Sigmoid colon (tissue), 7 donors: ENCODE measurements around the gene PATL1. TPM values are rescaled to one million over a fixed set of nuclear protein-coding genes. Genes with fewer than 3 reads are reported as not detected.

Source experiments
- DNase-seq: peaks from one replicate; pipeline ENCODE4 v3.0.0-alpha.2; 2019
- H3K27ac ChIP-seq, 4 donors: fragments of 200-600 bp; sonication (generic); one replicate each; pipeline ENCODE4 v1.5.1; 2016 to 2019; ENCODE audit warnings: mild to moderate bottlenecking in 1 of 4
- H3K27me3 ChIP-seq, 3 donors: fragments of 200-600 bp; sonication (generic); one replicate each; pipeline ENCODE4 v1.5.1; 2019; ENCODE audit warnings: mild to moderate bottlenecking in 1 of 3
- H3K36me3 ChIP-seq, 4 donors: fragments of 200-600 bp; sonication (generic); one replicate each; pipeline ENCODE4 v1.5.1; 2016 to 2019
- H3K4me1 ChIP-seq, 4 donors: fragments of 200-600 bp; sonication (generic); one replicate each; pipeline ENCODE4 v1.5.1; 2017 to 2019
- H3K4me3 ChIP-seq, 4 donors: fragments of 200-600 bp; sonication (generic); one replicate each; pipeline ENCODE4 v1.5.1; 2017 to 2019; ENCODE audit warnings: mild to moderate bottlenecking in 2 of 4, moderate library complexity in 1 of 4
- H3K9me3 ChIP-seq, 4 donors: fragments of 200-600 bp in 3 of 4; sonication (generic) in 3 of 4; one replicate each; pipeline versions ENCODE4 v1.5.1 to v1.6.1; 2013 to 2019
- EP300 ChIP-seq, 4 donors: sonication (generic); formaldehyde crosslinking; IDR thresholded peaks; one replicate each; pipeline ENCODE4 v1.6.1; 2017; ENCODE audit warnings: antibody characterized with exemption in 4 of 4
- POLR2A ChIP-seq, 2 donors: fragments of 450-650 bp; IDR thresholded peaks; one replicate each; pipeline ENCODE4 v1.6.1; 2016; ENCODE audit warnings: antibody characterized with exemption in 2 of 2, mild to moderate bottlenecking in 2 of 2, moderate library complexity in 2 of 2
- POLR2AphosphoS5 ChIP-seq, 4 donors: sonication (generic); formaldehyde crosslinking; IDR thresholded peaks; one replicate each; pipeline ENCODE4 v1.6.1; 2017; ENCODE audit warnings: antibody characterized with exemption in 4 of 4
- WGBS, 2 donors: extraction: QIAGEN DNeasy Blood & Tissue Kit; methylation state at CpG; one replicate each; pipeline ENCODE4 v1.1.7; 2013; 5-methylcytosine and 5-hydroxymethylcytosine counted together
- intact Hi-C: fragments of 100-400 bp; cut with DNase I; formaldehyde crosslinking; loops from one replicate; pipeline ENCODE4 v1.15.1; 2023
- polyA plus RNA-seq, 3 donors: library from polyadenylated mRNA; stranded (reverse); fragments of 200-250 nt; gene quantifications; one replicate each; pipeline ENCODE4 v1.2.3, GENCODE V29; 2013
- total RNA-seq, 4 donors: library from RNA; depleted of rRNA; stranded (reverse); fragments of >200 nt; gene quantifications; one replicate each; pipeline ENCODE4 v1.1.0, GENCODE V29; 2016
- TF ChIP-seq, protein P1 (sequence below), 4 experiments: fragments of 450-650 bp in 3 of 4; fragments of 200-600 bp in 1 of 4; IDR thresholded peaks; one replicate each; pipeline ENCODE4 v1.5.1; 2016 to 2019; ENCODE audit warnings: antibody characterized with exemption in 4 of 4, mild to moderate bottlenecking in 3 of 4, moderate library complexity in 2 of 4
- donor health status: healthy with polysubstance abuse.
- donor health status: Bipolar disorder and iron deficiency.
- donor health status: healthy.

PATL1 gene
- total and polyA plus RNA-seq, 7 donors = 11.0 to 21.2 (median 16.9) TPM

DNA sequence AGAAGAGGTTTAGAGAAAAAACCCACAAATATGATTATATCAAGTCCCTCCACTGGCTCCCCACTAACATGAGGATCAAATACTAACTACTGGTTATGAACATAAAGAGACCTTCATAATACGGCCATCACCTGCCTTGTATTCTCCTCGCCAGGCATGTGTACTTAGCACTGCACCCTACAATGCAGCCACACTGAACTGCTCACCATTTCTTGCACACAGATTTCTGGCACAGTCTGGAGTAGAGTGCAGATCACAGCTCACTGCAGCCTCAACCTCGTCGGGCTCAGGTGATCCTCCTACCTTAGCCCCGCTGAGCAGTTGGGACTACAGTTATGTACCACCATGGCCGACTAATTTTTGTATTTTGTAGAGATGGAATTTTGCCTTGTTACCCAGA lies 66.4 kb downstream of the PATL1 start:
- H3K36me3 ChIP-seq = peaks cover 32 to 100% (median 60%) of the 10 kb centered on the region in 4 donors
- intact Hi-C loops = no loop called here
- H3K9me3 ChIP-seq = no peaks in the 10 kb centered on the region
- TF ChIP-seq POLR2AphosphoS5 (IDR thresholded peaks at IDR 0.05) (no peak), EP300 (IDR thresholded peaks at IDR 0.05) (no peak), POLR2A (IDR thresholded peaks at IDR 0.05) (no peak)
- TF ChIP-seq, protein P1, sequence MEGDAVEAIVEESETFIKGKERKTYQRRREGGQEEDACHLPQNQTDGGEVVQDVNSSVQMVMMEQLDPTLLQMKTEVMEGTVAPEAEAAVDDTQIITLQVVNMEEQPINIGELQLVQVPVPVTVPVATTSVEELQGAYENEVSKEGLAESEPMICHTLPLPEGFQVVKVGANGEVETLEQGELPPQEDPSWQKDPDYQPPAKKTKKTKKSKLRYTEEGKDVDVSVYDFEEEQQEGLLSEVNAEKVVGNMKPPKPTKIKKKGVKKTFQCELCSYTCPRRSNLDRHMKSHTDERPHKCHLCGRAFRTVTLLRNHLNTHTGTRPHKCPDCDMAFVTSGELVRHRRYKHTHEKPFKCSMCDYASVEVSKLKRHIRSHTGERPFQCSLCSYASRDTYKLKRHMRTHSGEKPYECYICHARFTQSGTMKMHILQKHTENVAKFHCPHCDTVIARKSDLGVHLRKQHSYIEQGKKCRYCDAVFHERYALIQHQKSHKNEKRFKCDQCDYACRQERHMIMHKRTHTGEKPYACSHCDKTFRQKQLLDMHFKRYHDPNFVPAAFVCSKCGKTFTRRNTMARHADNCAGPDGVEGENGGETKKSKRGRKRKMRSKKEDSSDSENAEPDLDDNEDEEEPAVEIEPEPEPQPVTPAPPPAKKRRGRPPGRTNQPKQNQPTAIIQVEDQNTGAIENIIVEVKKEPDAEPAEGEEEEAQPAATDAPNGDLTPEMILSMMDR (IDR thresholded peaks at IDR 0.05) = no peak
- H3K27me3 ChIP-seq = no peaks in the 10 kb centered on the region
- peaks cover 0 to 10% (median 0%) of the 10 kb centered on the region in 4 donors for H3K4me1 ChIP-seq
- WGBS, 2 donors = 94 to 95% methylated on average over 6 of the region's 6 CpGs
- no peak overlapping the region for H3K4me3 ChIP-seq
- no peak overlapping the region for H3K27ac ChIP-seq
- DNase-seq = no peak

DNA sequence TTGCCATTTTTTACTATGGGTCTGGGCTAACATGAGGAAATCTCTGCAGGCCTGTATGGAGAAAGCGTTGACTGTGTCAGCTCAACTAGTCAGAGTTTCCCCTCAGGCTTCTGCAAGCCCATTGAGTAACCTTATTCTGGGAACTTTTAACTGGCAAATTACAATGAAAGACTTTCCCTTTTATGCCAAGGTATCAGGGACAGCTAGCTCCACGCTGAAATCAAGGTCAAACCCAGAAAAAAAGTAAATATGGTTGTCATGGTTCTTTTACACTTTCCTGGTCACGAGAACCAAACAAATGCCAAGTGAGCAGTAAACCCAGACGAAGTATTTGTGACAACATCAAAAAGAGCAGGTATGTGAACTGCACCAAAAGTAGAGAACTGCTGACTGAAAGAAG lies 67.0 kb downstream of the PATL1 start:
- peaks cover 32 to 100% (median 57%) of the 10 kb centered on the region in 4 donors for H3K36me3 ChIP-seq

DNA sequence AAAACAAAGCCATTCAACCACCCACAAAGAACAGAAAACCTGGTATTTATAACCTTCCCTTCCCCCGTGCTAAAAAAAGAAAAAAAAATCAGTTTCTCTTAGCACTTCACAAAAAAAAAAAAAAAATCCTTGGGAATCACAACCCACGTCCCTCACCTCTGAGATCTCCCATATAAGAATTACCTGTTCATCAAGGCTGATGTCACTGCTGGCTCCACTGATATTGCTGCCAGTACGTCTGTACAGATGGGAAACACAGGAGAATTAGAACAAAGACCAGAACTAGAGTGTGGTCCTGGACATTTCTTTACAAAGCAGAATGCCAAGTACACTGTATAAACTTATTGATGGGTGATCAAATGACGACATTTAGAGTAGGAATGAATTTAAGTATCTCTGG lies 68.2 kb downstream of the PATL1 start:
- no peaks in the 10 kb centered on the region for H3K9me3 ChIP-seq
- H3K36me3 ChIP-seq = peaks cover 27 to 100% (median 53%) of the 10 kb centered on the region in 4 donors
- WGBS, 2 donors = 89 to 90% methylated on average over 4 of the region's 4 CpGs
- H3K4me1 ChIP-seq = peaks cover 0 to 10% (median 0%) of the 10 kb centered on the region in 4 donors
- intact Hi-C loops = no loop called here
- DNase-seq = no peak
- no peak for TF ChIP-seq EP300 (IDR thresholded peaks at IDR 0.05)
- TF ChIP-seq, protein P1 (IDR thresholded peaks at IDR 0.05) = no peak
- no peak for TF ChIP-seq POLR2AphosphoS5 (IDR thresholded peaks at IDR 0.05)
- TF ChIP-seq POLR2A (IDR thresholded peaks at IDR 0.05) = no peak
- H3K4me3 ChIP-seq = no peak overlapping the region
- no peaks in the 10 kb centered on the region for H3K27me3 ChIP-seq
- H3K27ac ChIP-seq = no peak overlapping the region

More for the DNA sequence above, 67.0 kb downstream of the PATL1 start:
- H3K4me1 ChIP-seq = peaks cover 0 to 10% (median 0%) of the 10 kb centered on the region in 4 donors
- H3K27me3 ChIP-seq = no peaks in the 10 kb centered on the region
- 66 to 81% methylated on average over 4 of the region's 4 CpGs for WGBS, 2 donors
- intact Hi-C loops = no loop called here
- H3K27ac ChIP-seq = no peak overlapping the region
- H3K4me3 ChIP-seq = no peak overlapping the region
- no peak for DNase-seq
- TF ChIP-seq POLR2A (IDR thresholded peaks at IDR 0.05) (no peak), EP300 (IDR thresholded peaks at IDR 0.05) (no peak), POLR2AphosphoS5 (IDR thresholded peaks at IDR 0.05) (no peak)
- TF ChIP-seq, protein P1 (IDR thresholded peaks at IDR 0.05) = no peak
- H3K9me3 ChIP-seq = no peaks in the 10 kb centered on the region

DNA sequence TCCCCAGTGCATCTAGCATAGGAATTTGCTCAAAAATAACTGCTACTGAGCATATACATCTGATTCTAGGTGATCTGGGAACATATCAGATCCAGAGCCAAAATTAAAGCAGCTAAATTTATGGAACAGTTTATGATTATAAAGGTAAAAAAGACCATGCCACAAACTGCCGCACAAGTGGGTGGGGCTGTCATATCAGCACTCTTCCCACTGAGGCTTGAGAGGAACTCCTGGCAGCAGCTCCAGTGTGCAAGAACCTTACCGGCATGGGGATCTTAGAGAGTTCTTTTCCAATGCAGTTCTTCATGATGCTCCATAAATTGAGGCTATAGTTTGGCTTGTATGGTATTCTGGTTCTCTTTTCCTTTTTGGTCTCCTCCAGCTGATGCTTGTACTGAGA lies 68.6 kb downstream of the PATL1 start:
- DNase-seq = no peak
- TF ChIP-seq POLR2A (IDR thresholded peaks at IDR 0.05) (no peak), EP300 (IDR thresholded peaks at IDR 0.05) (no peak), POLR2AphosphoS5 (IDR thresholded peaks at IDR 0.05) (no peak)
- TF ChIP-seq, protein P1 (IDR thresholded peaks at IDR 0.05) = no peak
- no peak overlapping the region for H3K27ac ChIP-seq
- intact Hi-C loops = no loop called here
- H3K36me3 ChIP-seq = peaks cover 27 to 100% (median 50%) of the 10 kb centered on the region in 4 donors
- no peaks in the 10 kb centered on the region for H3K27me3 ChIP-seq
- peaks cover 0 to 10% (median 0%) of the 10 kb centered on the region in 4 donors for H3K4me1 ChIP-seq
- no peaks in the 10 kb centered on the region for H3K9me3 ChIP-seq
- H3K4me3 ChIP-seq = no peak overlapping the region
- WGBS, 2 donors = 90 to 92% methylated on average over 2 of the region's 2 CpGs

DNA sequence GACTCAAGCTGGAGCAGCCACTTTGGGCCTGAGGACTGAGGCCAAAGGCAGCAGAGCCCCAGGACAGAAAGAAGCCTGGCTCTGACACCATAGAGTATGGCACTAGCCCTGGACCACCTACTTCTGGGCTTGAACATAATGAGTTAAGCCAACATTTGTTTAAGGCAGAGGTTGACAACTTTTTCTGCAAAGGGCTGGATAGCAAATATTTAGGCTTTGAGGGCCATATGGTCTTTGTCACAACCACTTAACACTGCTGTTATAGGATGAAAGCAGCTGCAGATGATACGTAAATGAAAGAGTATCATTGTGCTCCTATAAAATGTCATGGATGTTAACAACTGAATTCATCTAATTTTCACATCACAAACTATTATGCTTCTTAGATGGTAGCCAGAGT lies 69.9 kb downstream of the PATL1 start:
- no peaks in the 10 kb centered on the region for H3K9me3 ChIP-seq
- peaks cover 0 to 4% (median 0%) of the 10 kb centered on the region in 4 donors for H3K4me1 ChIP-seq
- DNase-seq = no peak
- H3K4me3 ChIP-seq = no peak overlapping the region
- TF ChIP-seq, protein P1 (IDR thresholded peaks at IDR 0.05) = no peak
- TF ChIP-seq POLR2A (IDR thresholded peaks at IDR 0.05) (no peak), POLR2AphosphoS5 (IDR thresholded peaks at IDR 0.05) (no peak), EP300 (IDR thresholded peaks at IDR 0.05) (no peak)
- H3K27ac ChIP-seq = no peak overlapping the region
- H3K36me3 ChIP-seq = peaks cover 33 to 98% (median 56%) of the 10 kb centered on the region in 4 donors
- H3K27me3 ChIP-seq = no peaks in the 10 kb centered on the region
- intact Hi-C loops = no loop called here
- WGBS, 2 donors = 84 to 95% methylated on average over 1 of the region's 1 CpG
